HepG2 (cell line): ENCODE measurements around the gene EEF1A2. TPM values are rescaled to one million over a fixed set of nuclear protein-coding genes. Genes with fewer than 3 reads are reported as not detected.

Experiments used
- ARID2 ChIP-seq: sonication (generic); formaldehyde crosslinking; IDR thresholded peaks from 2 replicates; pipeline ENCODE4 v1.8.1; 2022; ENCODE audit warnings: mild to moderate bottlenecking, missing genetic modification reagents, borderline replicate concordance
- ARID4A ChIP-seq: sonication (generic); formaldehyde crosslinking; IDR thresholded peaks from 2 replicates; pipeline ENCODE4 v1.5.0; 2020; ENCODE audit warnings: mild to moderate bottlenecking, missing genetic modification reagents, borderline replicate concordance
- ARNT ChIP-seq: fragments of 450-650 bp; IDR thresholded peaks from 2 replicates; pipeline ENCODE4 v1.6.1; 2017
- BCL3 ChIP-seq: sonication (generic); formaldehyde crosslinking; IDR thresholded peaks from 2 replicates; pipeline ENCODE4 v1.5.1; 2020; ENCODE audit warnings: mild to moderate bottlenecking, missing genetic modification reagents, moderate library complexity
- GABPB1 ChIP-seq: IDR thresholded peaks from 2 replicates; pipeline ENCODE4 v1.6.1; 2016; ENCODE audit warnings: mild to moderate bottlenecking, missing genetic modification reagents, moderate library complexity, missing compliant biosample characterization
- HOXA3 ChIP-seq: sonication (generic); formaldehyde crosslinking; IDR thresholded peaks from 2 replicates; pipeline ENCODE4 v1.5.0; 2020; ENCODE audit warnings: missing genetic modification reagents
- JUND ChIP-seq: sonication (generic); formaldehyde crosslinking; IDR thresholded peaks from 2 replicates; pipeline ENCODE4 v1.8.0; 2022; ENCODE audit warnings: mild to moderate bottlenecking, missing genetic modification reagents
- KDM5B ChIP-seq: sonication (generic); formaldehyde crosslinking; IDR thresholded peaks from 2 replicates; pipeline ENCODE4 v1.4.0; 2020; ENCODE audit warnings: missing genetic modification reagents, mild to moderate bottlenecking, borderline replicate concordance
- MEIS2 ChIP-seq: sonication (generic); formaldehyde crosslinking; IDR thresholded peaks from 2 replicates; pipeline ENCODE4 v1.9.0; 2021; ENCODE audit warnings: mild to moderate bottlenecking, missing genetic modification reagents
- MXD1 ChIP-seq: sonication (generic); formaldehyde crosslinking; IDR thresholded peaks from 2 replicates; pipeline ENCODE4 v1.4.0; 2020; ENCODE audit warnings: mild to moderate bottlenecking, missing genetic modification reagents
- NFE2L1 ChIP-seq: sonication (generic); formaldehyde crosslinking; IDR thresholded peaks from 2 replicates; pipeline ENCODE4 v1.4.0; 2020; ENCODE audit warnings: missing genetic modification reagents, mild to moderate bottlenecking, borderline replicate concordance
- NR2F2 ChIP-seq: IDR thresholded peaks from 2 replicates; pipeline ENCODE4 v1.6.1; 2012; ENCODE audit warnings: low read depth, inconsistent platforms, borderline replicate concordance
- RBFOX2 ChIP-seq: fragments of 200-400 bp; formaldehyde crosslinking; IDR thresholded peaks from 2 replicates; pipeline ENCODE4 v1.6.1; 2017; ENCODE audit warnings: low read depth, mild to moderate bottlenecking, low read length
- SIX4 ChIP-seq: sonication (generic); formaldehyde crosslinking; IDR thresholded peaks from 2 replicates; pipeline ENCODE4 v1.4.0; 2020; ENCODE audit warnings: missing genetic modification reagents
- ZFP41 ChIP-seq: sonication (generic); formaldehyde crosslinking; IDR thresholded peaks from 2 replicates; pipeline ENCODE4 v1.4.0; 2020; ENCODE audit warnings: mild to moderate bottlenecking, missing genetic modification reagents, borderline replicate concordance
- ZNF563 ChIP-seq: sonication (generic); formaldehyde crosslinking; IDR thresholded peaks from 2 replicates; pipeline ENCODE4 v1.8.0; 2022; ENCODE audit warnings: mild to moderate bottlenecking, moderate library complexity, missing genetic modification reagents
- ZNF619 ChIP-seq: sonication (generic); formaldehyde crosslinking; IDR thresholded peaks from 2 replicates; pipeline ENCODE4 v1.4.0; 2020; ENCODE audit warnings: mild to moderate bottlenecking, missing genetic modification reagents
- ZNF768 ChIP-seq: sonication (generic); formaldehyde crosslinking; IDR thresholded peaks from 2 replicates; pipeline ENCODE4 v1.4.0; 2020; ENCODE audit warnings: missing genetic modification reagents
- ZNF792 ChIP-seq: IDR thresholded peaks from 2 replicates; pipeline ENCODE4 v1.6.1; 2016
- ZZZ3 ChIP-seq: sonication (generic); formaldehyde crosslinking; IDR thresholded peaks from 2 replicates; pipeline ENCODE4 v1.4.0; 2020; ENCODE audit warnings: missing genetic modification reagents, mild to moderate bottlenecking, borderline replicate concordance
- polyA plus RNA-seq, 8 experiments: library from polyadenylated mRNA; depleted of rRNA in 3 of 8; stranded (reverse) in 7 of 8; unstranded in 1 of 8; fragments of >200 nt; fragmentation: Illumina TruSeq in 4 of 8; extraction: Trizol in 4 of 8; gene quantifications; 2 replicates each; pipeline versions ENCODE4 v1.2.1 to v1.2.3, GENCODE V29; 2011 to 2016; ENCODE audit warnings: low read depth in 4 of 8, missing spikeins in 1 of 8, mixed read lengths in 1 of 8; ENCODE audit not compliant: insufficient read depth in 1 of 8
- total RNA-seq, 5 experiments: library from RNA; depleted of rRNA; stranded (reverse); fragments of >200 nt; fragmentation: Illumina TruSeq; extraction: Trizol; gene quantifications; 2 replicates each; pipeline ENCODE4 v1.2.3, GENCODE V29; 2016; ENCODE audit warnings: low read depth in 1 of 5

EEF1A2 gene
- total and polyA plus RNA-seq, 2 of the 13 experiments (the other 11 are each of a cell fraction or from before 2014, with no cell fraction given) = 0.44 to 0.87 TPM

GRCh38 chr20:63520934-63521601 is 22.2 kb upstream of the EEF1A2 start (continued):
- TF ChIP-seq BCL3 (0 out of 2 replicates have a peak, but pooled peaks have one; percentile 55), HOXA3 (peak; percentile 68), GABPB1 (CRISPR knock-in tag) (0 out of 2 replicates have a peak, but pooled peaks have one; percentile 21), ZNF768 (CRISPR knock-in tag) (peak; percentile 62; the same call in 1 of the 2 replicates), RBFOX2 (peak; percentile 42; the same call in 1 of the 2 replicates), JUND (CRISPR knock-in tag) (no peak), ARNT (no peak), ZNF619 (CRISPR knock-in tag) (0 out of 2 replicates have a peak, but pooled peaks have one; percentile 53), SIX4 (CRISPR knock-in tag) (no peak), ZFP41 (no peak), ARID4A (CRISPR knock-in tag) (0 out of 2 replicates have a peak, but pooled peaks have one; percentile 35), KDM5B (CRISPR knock-in tag) (0 out of 2 replicates have a peak, but pooled peaks have one; percentile 45), NFE2L1 (0 out of 2 replicates have a peak, but pooled peaks have one; percentile 58), ARID2 (CRISPR knock-in tag) (no peak), MXD1 (CRISPR knock-in tag) (peak; percentile 42; the same call in 1 of the 2 replicates), ZNF563 (no peak), ZNF792 (CRISPR knock-in tag) (no peak), MEIS2 (CRISPR knock-in tag) (no peak), ZZZ3 (CRISPR knock-in tag) (no peak), NR2F2 (no peak)
